ENCODE measurements around the gene KRT78. TPM values are rescaled to one million over a fixed set of nuclear protein-coding genes. Genes with fewer than 3 reads are reported as not detected.

Gene KRT78
- total and polyA plus RNA-seq, 8 donors, result 0.27 to 1.1 (median 0.45) TPM; not detected in 4

DNA sequence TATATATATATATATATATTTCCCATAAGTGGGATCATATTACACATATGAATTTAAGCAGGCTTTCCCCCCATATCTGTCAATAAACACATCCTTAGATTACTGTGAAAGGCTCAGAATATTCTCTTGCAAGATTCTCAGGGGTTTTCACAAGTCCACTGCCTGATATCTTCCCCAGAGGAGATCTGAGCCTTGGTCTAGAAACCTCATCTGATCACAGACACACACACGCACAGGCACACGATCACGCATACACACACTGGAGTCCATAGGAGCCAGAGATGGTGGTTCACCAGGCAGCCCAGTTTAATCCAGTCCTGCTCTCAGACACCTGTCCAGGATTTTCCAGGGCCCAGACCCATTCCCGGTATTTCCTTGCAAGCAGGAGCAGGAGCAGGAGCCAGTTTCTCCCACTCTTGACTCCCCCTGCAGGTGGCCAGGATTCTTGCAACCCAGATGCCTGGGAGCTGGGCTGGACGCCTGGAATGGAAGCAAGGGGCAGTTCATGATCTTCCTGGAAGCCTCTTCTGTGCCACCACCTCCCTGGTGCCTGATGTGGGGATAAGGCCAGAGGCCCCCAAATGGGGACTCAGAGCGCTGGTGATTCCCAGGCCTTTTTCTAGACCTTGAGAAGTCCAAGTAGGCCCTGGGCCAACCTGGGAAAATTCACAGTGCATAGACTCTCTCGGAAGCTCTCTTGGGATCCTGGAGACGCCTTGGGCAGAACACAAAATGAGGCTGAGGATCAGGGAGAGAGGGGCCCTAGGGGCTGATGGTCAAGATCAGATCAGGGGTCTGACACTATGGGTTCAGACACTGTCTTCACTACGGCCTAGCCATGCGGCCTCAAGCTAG, 16.5 kb upstream of the KRT78 start:
- intact Hi-C loops (cut with DNase I), result loop anchor here in 2 of 3 donors (5.0 to 10.0 kb wide), 4 partner anchors 283 to 718 kb away; no protein-coding TSS in a partner anchor
- TF ChIP-seq, protein P1, sequence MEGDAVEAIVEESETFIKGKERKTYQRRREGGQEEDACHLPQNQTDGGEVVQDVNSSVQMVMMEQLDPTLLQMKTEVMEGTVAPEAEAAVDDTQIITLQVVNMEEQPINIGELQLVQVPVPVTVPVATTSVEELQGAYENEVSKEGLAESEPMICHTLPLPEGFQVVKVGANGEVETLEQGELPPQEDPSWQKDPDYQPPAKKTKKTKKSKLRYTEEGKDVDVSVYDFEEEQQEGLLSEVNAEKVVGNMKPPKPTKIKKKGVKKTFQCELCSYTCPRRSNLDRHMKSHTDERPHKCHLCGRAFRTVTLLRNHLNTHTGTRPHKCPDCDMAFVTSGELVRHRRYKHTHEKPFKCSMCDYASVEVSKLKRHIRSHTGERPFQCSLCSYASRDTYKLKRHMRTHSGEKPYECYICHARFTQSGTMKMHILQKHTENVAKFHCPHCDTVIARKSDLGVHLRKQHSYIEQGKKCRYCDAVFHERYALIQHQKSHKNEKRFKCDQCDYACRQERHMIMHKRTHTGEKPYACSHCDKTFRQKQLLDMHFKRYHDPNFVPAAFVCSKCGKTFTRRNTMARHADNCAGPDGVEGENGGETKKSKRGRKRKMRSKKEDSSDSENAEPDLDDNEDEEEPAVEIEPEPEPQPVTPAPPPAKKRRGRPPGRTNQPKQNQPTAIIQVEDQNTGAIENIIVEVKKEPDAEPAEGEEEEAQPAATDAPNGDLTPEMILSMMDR (IDR thresholded peaks at IDR 0.05), result peak; percentile 69 to 74 (median 74)
- ATAC-seq, result peak; percentile 84 to 97 (median 94)
- WGBS, 2 donors, result 47 to 49% methylated on average over 10 of the region's 10 CpGs
- H3K27me3 ChIP-seq, result no peaks in the 10 kb centered on the region
- no peak overlapping the region for H3K27ac ChIP-seq
- H3K36me3 ChIP-seq, result no peaks in the 10 kb centered on the region
- no peaks in the 10 kb centered on the region for H3K9me3 ChIP-seq
- no peak for FAIRE-seq
- no peaks in the 10 kb centered on the region for H3K4me1 ChIP-seq
- DNase-seq, result peak; percentile 68 to 87 (median 82)
- no peak overlapping the region for H3K4me3 ChIP-seq

DNA sequence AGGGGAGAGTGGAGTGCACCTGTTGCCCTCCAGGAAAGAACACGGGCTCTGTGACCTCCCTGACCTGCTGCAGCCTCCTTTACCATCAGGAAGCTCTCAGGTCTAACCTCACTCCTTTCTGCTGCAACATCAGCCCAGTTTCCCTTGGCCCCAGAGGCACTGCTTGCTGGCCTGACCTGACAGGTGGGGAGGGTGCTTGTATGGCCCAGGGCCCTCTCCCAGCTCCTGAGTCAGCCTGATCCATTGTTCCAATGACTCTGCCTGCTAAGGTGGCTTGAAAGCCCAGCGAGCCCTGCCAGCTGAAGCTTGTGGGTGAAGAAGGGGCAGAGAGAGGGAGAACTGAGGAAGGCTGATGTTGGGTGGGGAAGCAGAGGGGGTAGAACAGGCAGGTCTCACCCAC, 13.2 kb upstream of the KRT78 start:
- FAIRE-seq (no peak), ATAC-seq (no peak), DNase-seq (no peak)
- H3K9me3 ChIP-seq, result no peaks in the 10 kb centered on the region
- no peaks in the 10 kb centered on the region for H3K36me3 ChIP-seq
- H3K4me3 ChIP-seq, result no peak overlapping the region
- WGBS, 2 donors, result 52 to 72% methylated on average over 2 of the region's 2 CpGs
- no peaks in the 10 kb centered on the region for H3K27me3 ChIP-seq
- intact Hi-C loops (cut with DNase I), result loop anchor here in 1 of 3 donors (10.0 kb wide), 1 partner anchor 487 kb away; no protein-coding TSS in a partner anchor
- TF ChIP-seq, protein P1 (IDR thresholded peaks at IDR 0.05), result no peak
- no peaks in the 10 kb centered on the region for H3K4me1 ChIP-seq
- no peak overlapping the region for H3K27ac ChIP-seq

- FAIRE-seq, result no peak
- Histone ChIP-seq H3K27ac (no peak overlapping the region), H3K27me3 (no peaks in the 10 kb centered on the region), H3K4me3 (no peak overlapping the region), H3K9me3 (no peaks in the 10 kb centered on the region), H3K36me3 (no peaks in the 10 kb centered on the region), H3K4me1 (no peaks in the 10 kb centered on the region)
- DNase-seq, result no peak
- no peak for ATAC-seq
- intact Hi-C loops (cut with DNase I), result loop anchor here in 1 of 3 donors (10.0 kb wide), 1 partner anchor 487 kb away; no protein-coding TSS in a partner anchor
- 93 to 94% methylated on average over 7 of the region's 7 CpGs for WGBS, 2 donors
- TF ChIP-seq, protein P1 (IDR thresholded peaks at IDR 0.05), result no peak
Measured at GRCh38 chr12:52861511-52861910, 12.7 kb upstream of the KRT78 start.

DNA sequence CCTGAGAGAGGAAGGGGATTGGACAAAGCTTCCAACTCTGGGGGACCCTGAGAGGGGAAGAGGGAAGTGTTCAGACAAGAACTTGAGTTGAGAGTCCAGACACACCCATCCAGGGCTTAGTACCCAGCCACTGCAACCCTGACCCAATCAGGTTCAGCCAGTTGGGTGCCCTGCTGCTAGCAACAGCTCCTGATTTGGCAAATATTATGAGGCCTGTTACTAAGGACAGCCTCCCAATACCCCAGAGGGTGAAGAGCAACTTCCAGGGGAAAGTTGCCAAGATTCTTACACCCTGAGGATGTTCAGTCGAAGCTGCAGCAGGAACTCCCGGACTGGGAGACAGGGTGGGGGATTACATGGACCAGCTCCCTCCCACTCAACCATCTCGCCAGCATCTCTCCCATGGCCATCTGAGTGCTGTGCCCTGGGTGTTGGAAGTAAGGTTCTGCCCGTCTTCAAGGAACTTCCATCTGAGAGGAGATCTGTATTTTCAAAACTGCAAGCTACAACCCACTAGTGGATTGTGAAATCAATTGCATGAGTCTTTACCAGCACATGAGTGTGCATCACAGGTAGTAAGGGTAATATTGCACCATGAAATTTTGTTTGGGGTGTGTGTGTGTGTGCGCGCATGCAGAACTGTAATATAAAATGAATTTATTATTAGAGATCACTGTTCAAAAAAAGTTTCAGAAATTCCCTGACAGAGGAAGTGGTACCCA, 11.5 kb upstream of the KRT78 start:
- Histone ChIP-seq H3K9me3 (no peaks in the 10 kb centered on the region), H3K4me1 (no peaks in the 10 kb centered on the region), H3K36me3 (no peaks in the 10 kb centered on the region), H3K27me3 (no peaks in the 10 kb centered on the region), H3K27ac (no peak overlapping the region), H3K4me3 (no peak overlapping the region)
- intact Hi-C loops (cut with DNase I), result loop anchor here in 1 of 3 donors (10.0 kb wide), 1 partner anchor 485 kb away; no protein-coding TSS in a partner anchor
- 76 to 83% methylated on average over 6 of the region's 6 CpGs for WGBS, 2 donors
- ATAC-seq, result peak in 3 of 4 donors; percentile 38 to 67 (median 66)
- DNase-seq, result no peak
- TF ChIP-seq, protein P1 (IDR thresholded peaks at IDR 0.05), result no peak
- FAIRE-seq, result no peak

All from pancreas (tissue), 10 donors.